ENCODE results near the gene NELL1. TPM values are rescaled to one million over a fixed set of nuclear protein-coding genes. Genes with fewer than 3 reads are reported as not detected.

NELL1 gene
- total RNA-seq, 4 donors from 2014 or later = 0.27 TPM; not detected in 3

GRCh38 chr11:21572210-21572609 lies 902.8 kb downstream of the NELL1 start:
- no peak overlapping the region for H3K27ac ChIP-seq
- DNase-seq = no peak
- no peak overlapping the region for H3K4me3 ChIP-seq
- 63 to 79% methylated on average over 1 of the region's 1 CpG for WGBS, 2 donors (ENCODE audit: low coverage in 1 of 2)
- no peaks in the 10 kb centered on the region for H3K9me3 ChIP-seq
- TF ChIP-seq POLR2AphosphoS5 (IDR thresholded peaks at IDR 0.05) (no peak), CTCF (IDR thresholded peaks at IDR 0.05) (no peak), EP300 (IDR thresholded peaks at IDR 0.05; ENCODE audit: low read depth) (no peak), POLR2A (IDR thresholded peaks at IDR 0.05) (no peak)
- no peaks in the 10 kb centered on the region for H3K36me3 ChIP-seq
- no peaks in the 10 kb centered on the region for H3K27me3 ChIP-seq
- in situ Hi-C loops (cut with MboI; ENCODE audit: low pct_ligation_motif_present in 1 of 4, low pct_unique_long_range_greater_than_20kb in 1 of 4, low sequenced_read_pairs in 3 of 4) (no loop called here), intact Hi-C loops (cut with DNase I; ENCODE audit: low total_unique reads) (no loop called here)
- no peaks in the 10 kb centered on the region for H3K4me1 ChIP-seq

GRCh38 chr11:21582791-21583190 lies 913.4 kb downstream of the NELL1 start:
- in situ Hi-C loops (cut with MboI; ENCODE audit: low pct_ligation_motif_present in 1 of 4, low pct_unique_long_range_greater_than_20kb in 1 of 4, low sequenced_read_pairs in 3 of 4) = no loop called here
- WGBS, 2 donors (ENCODE audit: low coverage in 1 of 2) = 81 to 83% methylated on average over 1 of the region's 1 CpG

DNA sequence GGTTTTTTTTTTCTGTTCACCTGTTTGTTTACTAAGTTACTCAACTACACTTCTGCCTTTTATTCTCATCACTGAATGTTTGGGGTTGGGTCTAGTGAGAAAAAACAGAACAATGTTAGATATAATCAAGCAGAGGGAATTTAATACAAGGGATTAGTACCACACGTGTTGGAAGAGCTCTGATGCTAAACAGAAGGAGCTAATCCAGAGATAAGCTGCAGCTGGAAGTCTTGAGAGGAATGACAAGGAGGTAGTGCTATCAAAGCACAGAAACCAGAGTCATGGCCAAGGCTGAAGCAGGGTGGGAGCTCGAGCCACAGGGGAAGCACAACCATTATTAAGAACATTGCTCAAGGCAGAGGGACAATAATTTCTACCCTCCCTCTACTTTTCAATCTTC lies 919.4 kb downstream of the NELL1 start:
- TF ChIP-seq POLR2A (IDR thresholded peaks at IDR 0.05) (no peak), CTCF (IDR thresholded peaks at IDR 0.05) (no peak), EP300 (IDR thresholded peaks at IDR 0.05; ENCODE audit: low read depth) (no peak), POLR2AphosphoS5 (IDR thresholded peaks at IDR 0.05) (no peak)
- in situ Hi-C loops (cut with MboI; ENCODE audit: low pct_ligation_motif_present in 1 of 4, low pct_unique_long_range_greater_than_20kb in 1 of 4, low sequenced_read_pairs in 3 of 4) (no loop called here), intact Hi-C loops (cut with DNase I; ENCODE audit: low total_unique reads) (no loop called here)
- H3K27me3 ChIP-seq = no peaks in the 10 kb centered on the region
- H3K4me1 ChIP-seq = no peaks in the 10 kb centered on the region
- H3K9me3 ChIP-seq = no peaks in the 10 kb centered on the region
- no peaks in the 10 kb centered on the region for H3K36me3 ChIP-seq
- DNase-seq = no peak
- 16 to 26% methylated on average over 2 of the region's 2 CpGs for WGBS, 2 donors (ENCODE audit: low coverage in 1 of 2)
- no peak overlapping the region for H3K27ac ChIP-seq
- H3K4me3 ChIP-seq = no peak overlapping the region

More at GRCh38 chr11:21582791-21583190, 913.4 kb downstream of the NELL1 start:
- Histone ChIP-seq H3K9me3 (no peaks in the 10 kb centered on the region), H3K36me3 (no peaks in the 10 kb centered on the region), H3K4me1 (no peaks in the 10 kb centered on the region), H3K4me3 (no peak overlapping the region), H3K27me3 (no peaks in the 10 kb centered on the region), H3K27ac (no peak overlapping the region)
- no peak for TF ChIP-seq POLR2AphosphoS5 (IDR thresholded peaks at IDR 0.05)
- no peak for TF ChIP-seq EP300 (IDR thresholded peaks at IDR 0.05; ENCODE audit: low read depth)
- no peak for TF ChIP-seq CTCF (IDR thresholded peaks at IDR 0.05)
- TF ChIP-seq POLR2A (IDR thresholded peaks at IDR 0.05) = no peak
- DNase-seq = no peak
- intact Hi-C loops (cut with DNase I; ENCODE audit: low total_unique reads) = no loop called here

GRCh38 chr11:21602699-21603098 lies 933.3 kb downstream of the NELL1 start:
- TF ChIP-seq POLR2AphosphoS5 (IDR thresholded peaks at IDR 0.05) (no peak), POLR2A (IDR thresholded peaks at IDR 0.05) (no peak), CTCF (IDR thresholded peaks at IDR 0.05) (no peak), EP300 (IDR thresholded peaks at IDR 0.05; ENCODE audit: low read depth) (no peak)
- no peaks in the 10 kb centered on the region for H3K36me3 ChIP-seq
- H3K4me3 ChIP-seq = no peak overlapping the region
- no peak for DNase-seq
- in situ Hi-C loops (cut with MboI; ENCODE audit: low pct_ligation_motif_present in 1 of 4, low pct_unique_long_range_greater_than_20kb in 1 of 4, low sequenced_read_pairs in 3 of 4) (no loop called here), intact Hi-C loops (cut with DNase I; ENCODE audit: low total_unique reads) (no loop called here)
- no peaks in the 10 kb centered on the region for H3K4me1 ChIP-seq
- no peaks in the 10 kb centered on the region for H3K27me3 ChIP-seq
- 67 to 73% methylated on average over 1 of the region's 1 CpG for WGBS, 2 donors (ENCODE audit: low coverage in 1 of 2)
- H3K9me3 ChIP-seq = no peaks in the 10 kb centered on the region
- no peak overlapping the region for H3K27ac ChIP-seq

Data from transverse colon (tissue), 4 donors.